HG03064 (cell line): ENCODE data around the gene CIB2.
"Not testable (repeated sequence)": the region's sequence is repeated elsewhere in the genome, so short reads cannot be mapped to it uniquely, and the experiment has no call there.

Source experiments
- ATAC-seq: cut with Tn5 transposase; IDR thresholded peaks from one replicate; pipeline ENCODE4 v1.9.1; 2021; ENCODE audit warnings: low read depth; ENCODE audit not compliant: unreplicated experiment

Gene CIB2

GRCh38 chr15:78131295-78132061 is at the start of gene CIB2:
TSS of gene CIB2 (minus strand) at chr15:78131445. CDS start at chr15:78131215, 230 bp downstream.
- ATAC-seq, result no peak

- ATAC-seq, result no peak
Observed at GRCh38 chr15:78179906-78180305, 48.7 kb upstream of the CIB2 start.

- ATAC-seq, result no peak
Observed at GRCh38 chr15:78179286-78179840, 48.1 kb upstream of the CIB2 start.

GRCh38 chr15:78178064-78178463 is 46.8 kb upstream of the CIB2 start:
- ATAC-seq, result no peak

- no peak for ATAC-seq
Observed at GRCh38 chr15:78177447-78177873, 46.2 kb upstream of the CIB2 start.

GRCh38 chr15:78175330-78175729 is 44.1 kb upstream of the CIB2 start:
- no peak for ATAC-seq

GRCh38 chr15:78174401-78174800 is 43.2 kb upstream of the CIB2 start:
- ATAC-seq, result no peak

- no peak for ATAC-seq
Observed at GRCh38 chr15:78171864-78172472, 40.7 kb upstream of the CIB2 start.

- peak; percentile 62 for ATAC-seq
Observed at GRCh38 chr15:78170848-78171773, 39.9 kb upstream of the CIB2 start.

- no peak for ATAC-seq
Observed at GRCh38 chr15:78168608-78169007, 37.4 kb upstream of the CIB2 start.

- ATAC-seq, result no peak
Observed at GRCh38 chr15:78167227-78167888, 36.1 kb upstream of the CIB2 start.

- ATAC-seq, result no peak
Observed at GRCh38 chr15:78164010-78164409, 32.8 kb upstream of the CIB2 start.

- ATAC-seq, result no peak
Observed at GRCh38 chr15:78162038-78162437, 30.8 kb upstream of the CIB2 start.

- no peak for ATAC-seq
Observed at GRCh38 chr15:78159395-78159794, 28.1 kb upstream of the CIB2 start.

- ATAC-seq, result no peak
Observed at GRCh38 chr15:78157203-78157602, 26.0 kb upstream of the CIB2 start.

- no peak for ATAC-seq
Observed at GRCh38 chr15:78156653-78157052, 25.4 kb upstream of the CIB2 start.

- no peak for ATAC-seq
Observed at GRCh38 chr15:78155355-78155939, 24.2 kb upstream of the CIB2 start.

GRCh38 chr15:78154955-78155354 is 23.7 kb upstream of the CIB2 start:
- ATAC-seq, result no peak

GRCh38 chr15:78151075-78151474 is 19.8 kb upstream of the CIB2 start:
- not testable (repeated sequence) for ATAC-seq
